OCI-LY3 (cell line): ENCODE data around the gene ZNF329.

Experiments used
- H2AFZ ChIP-seq: fragments of 200-600, 300-600 bp; shearing (Covaris generic); 2 replicates; pipeline ENCODE4 v1.6.0; 2014; ENCODE audit warnings: antibody characterized with exemption, low read depth, low read length
- H3K27ac ChIP-seq: fragments of 200-600, 300-600 bp; sonication (generic); 2 replicates; pipeline ENCODE4 v1.5.1; 2014; ENCODE audit warnings: mild to moderate bottlenecking, low read length, moderate library complexity, mixed read lengths
- H3K27me3 ChIP-seq: fragments of 200-600, 300-600 bp; sonication (generic); 2 replicates; pipeline ENCODE4 v1.6.1; 2014; ENCODE audit warnings: low read depth, low read length, mixed read lengths
- H3K36me3 ChIP-seq: fragments of 200-600, 300-600 bp; sonication (generic); replicated peaks from 2 replicates; pipeline ENCODE3; 2014; ENCODE audit warnings: low read depth, low read length, mixed read lengths
- H3K4me1 ChIP-seq: fragments of 300-600, 200-600 bp; sonication (generic); 2 replicates; pipeline ENCODE4 v1.6.1; 2014; ENCODE audit warnings: low read length, mixed read lengths
- H3K4me2 ChIP-seq: fragments of 200-600, 300-600 bp; sonication (generic); 2 replicates; pipeline ENCODE4 v1.6.1; 2014; ENCODE audit warnings: low read length, mixed read lengths
- H3K4me3 ChIP-seq: fragments of 300-600, 200-600 bp; sonication (generic); 2 replicates; pipeline ENCODE4 v1.5.1; 2014; ENCODE audit warnings: antibody characterized with exemption, mild to moderate bottlenecking, low read length, moderate library complexity
- H3K79me2 ChIP-seq: fragments of 300-600, 200-600 bp; shearing (Covaris generic); 2 replicates; pipeline ENCODE4 v1.6.1; 2014; ENCODE audit warnings: mild to moderate bottlenecking, low read length, mixed read lengths
- H3K9ac ChIP-seq: fragments of 300-600, 200-600 bp; shearing (Covaris generic); 2 replicates; pipeline ENCODE4 v1.6.0; 2014; ENCODE audit warnings: mild to moderate bottlenecking, low read length, moderate library complexity
- H3K9me3 ChIP-seq: fragments of 200-600, 300-600 bp; shearing (Covaris generic); 2 replicates; pipeline ENCODE4 v1.6.1; 2014; ENCODE audit warnings: low read length, mixed read lengths; ENCODE audit not compliant: insufficient read depth
- H4K20me1 ChIP-seq: fragments of 200-600, 300-600 bp; sonication (generic); 2 replicates; pipeline ENCODE4 v1.6.1; 2016; ENCODE audit warnings: low read length, mixed read lengths; ENCODE audit not compliant: insufficient read depth
- EZH2phosphoT487 ChIP-seq: fragments of 200-600 bp; shearing (Covaris generic); IDR thresholded peaks from 2 replicates; pipeline ENCODE4 v1.6.1; 2018; ENCODE audit warnings: antibody characterized with exemption, mixed run types, low read depth
- TF ChIP-seq, protein P1 (sequence below): fragments of 200-600, 300-600 bp; sonication (generic); IDR thresholded peaks from 2 replicates; pipeline ENCODE4 v1.5.1; 2014; ENCODE audit warnings: antibody characterized with exemption, low read length, low read depth

ZNF329 gene

DNA sequence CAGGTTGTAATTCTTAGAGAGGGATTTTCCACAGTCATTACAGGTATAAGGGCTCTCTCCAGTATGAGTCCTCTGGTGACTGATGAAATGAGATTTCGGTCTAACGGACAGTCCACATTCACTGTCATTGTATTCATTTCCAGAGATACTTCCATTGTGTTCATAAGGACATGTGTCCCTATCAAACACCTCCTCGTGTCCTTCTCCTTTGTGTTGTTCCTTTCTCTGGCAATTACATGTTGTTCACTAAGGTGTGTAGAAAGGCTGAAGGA lies 42.1 kb downstream of the ZNF329 start:
- no peaks in the 10 kb centered on the region for H3K79me2 ChIP-seq
- no peak overlapping the region for H2AFZ ChIP-seq
- H3K27me3 ChIP-seq: no peaks in the 10 kb centered on the region
- H3K9me3 ChIP-seq: peaks cover 48% of the 10 kb centered on the region
- H3K9ac ChIP-seq: no peak overlapping the region
- H3K27ac ChIP-seq: no peak overlapping the region
- H3K4me3 ChIP-seq: no peak overlapping the region
- no peaks in the 10 kb centered on the region for H3K4me1 ChIP-seq
- H4K20me1 ChIP-seq: no peaks in the 10 kb centered on the region
- H3K36me3 ChIP-seq: peaks cover 6% of the 10 kb centered on the region
- no peak overlapping the region for H3K4me2 ChIP-seq
- TF ChIP-seq EZH2phosphoT487: no peak
- TF ChIP-seq, protein P1, sequence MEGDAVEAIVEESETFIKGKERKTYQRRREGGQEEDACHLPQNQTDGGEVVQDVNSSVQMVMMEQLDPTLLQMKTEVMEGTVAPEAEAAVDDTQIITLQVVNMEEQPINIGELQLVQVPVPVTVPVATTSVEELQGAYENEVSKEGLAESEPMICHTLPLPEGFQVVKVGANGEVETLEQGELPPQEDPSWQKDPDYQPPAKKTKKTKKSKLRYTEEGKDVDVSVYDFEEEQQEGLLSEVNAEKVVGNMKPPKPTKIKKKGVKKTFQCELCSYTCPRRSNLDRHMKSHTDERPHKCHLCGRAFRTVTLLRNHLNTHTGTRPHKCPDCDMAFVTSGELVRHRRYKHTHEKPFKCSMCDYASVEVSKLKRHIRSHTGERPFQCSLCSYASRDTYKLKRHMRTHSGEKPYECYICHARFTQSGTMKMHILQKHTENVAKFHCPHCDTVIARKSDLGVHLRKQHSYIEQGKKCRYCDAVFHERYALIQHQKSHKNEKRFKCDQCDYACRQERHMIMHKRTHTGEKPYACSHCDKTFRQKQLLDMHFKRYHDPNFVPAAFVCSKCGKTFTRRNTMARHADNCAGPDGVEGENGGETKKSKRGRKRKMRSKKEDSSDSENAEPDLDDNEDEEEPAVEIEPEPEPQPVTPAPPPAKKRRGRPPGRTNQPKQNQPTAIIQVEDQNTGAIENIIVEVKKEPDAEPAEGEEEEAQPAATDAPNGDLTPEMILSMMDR: no peak

DNA sequence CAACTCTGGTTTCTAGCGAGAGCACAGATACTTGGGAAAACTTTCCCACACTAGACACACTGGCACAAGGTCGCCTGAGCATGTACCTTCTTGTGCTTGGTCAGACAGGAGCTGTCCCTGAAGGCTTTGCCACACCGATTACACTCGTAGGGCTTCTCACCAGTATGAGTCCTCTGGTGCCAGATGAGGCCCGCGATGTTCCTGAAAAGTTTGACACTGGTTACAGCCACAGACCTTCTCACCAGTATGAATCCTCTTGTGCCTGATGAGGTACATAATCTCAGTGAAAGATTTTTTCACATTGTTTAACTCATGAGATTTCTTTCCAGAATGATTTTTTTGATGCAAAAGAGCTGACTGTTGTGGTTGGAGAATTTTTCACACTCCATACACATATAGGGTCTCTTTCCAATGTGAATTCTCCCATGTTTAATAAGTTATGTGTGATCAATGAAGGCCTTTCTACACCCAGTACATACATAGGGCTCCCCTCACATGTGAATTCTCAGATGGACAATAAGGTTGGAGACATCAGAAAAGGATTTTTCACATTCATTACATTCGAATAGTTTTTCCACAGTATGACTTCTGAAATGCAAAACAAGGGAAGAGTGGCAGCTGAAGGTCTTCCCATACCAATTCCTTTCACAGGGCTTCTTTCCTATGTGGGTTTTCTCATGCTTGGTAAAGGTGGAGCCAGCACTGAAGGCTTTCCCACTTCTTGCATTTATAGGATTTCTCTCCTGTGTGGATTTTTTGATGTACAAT lies 42.6 kb downstream of the ZNF329 start:
- H3K4me1 ChIP-seq: no peaks in the 10 kb centered on the region
- H3K36me3 ChIP-seq: peaks cover 6% of the 10 kb centered on the region
- H3K9ac ChIP-seq: no peak overlapping the region
- no peaks in the 10 kb centered on the region for H3K79me2 ChIP-seq
- H3K27ac ChIP-seq: no peak overlapping the region
- TF ChIP-seq, protein P1: no peak
- no peak for TF ChIP-seq EZH2phosphoT487
- no peak overlapping the region for H2AFZ ChIP-seq
- H3K4me3 ChIP-seq: no peak overlapping the region
- H3K9me3 ChIP-seq: peaks cover 48% of the 10 kb centered on the region
- H3K27me3 ChIP-seq: no peaks in the 10 kb centered on the region
- no peak overlapping the region for H3K4me2 ChIP-seq
- no peaks in the 10 kb centered on the region for H4K20me1 ChIP-seq

DNA sequence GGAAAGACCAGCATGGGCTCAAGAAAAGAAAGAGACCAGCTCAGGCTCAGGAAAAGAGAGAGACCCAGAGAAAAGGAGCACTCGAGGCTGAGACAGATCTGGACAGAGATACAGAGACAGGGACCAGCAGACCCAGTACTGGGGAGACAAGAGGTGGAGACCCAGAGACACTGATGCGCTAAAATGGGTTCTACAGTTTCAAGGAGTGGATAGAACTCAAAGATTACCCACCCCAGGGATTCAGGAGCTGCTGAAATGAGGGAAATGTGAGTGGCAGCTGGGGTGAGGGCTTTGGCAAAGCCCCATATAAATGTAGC lies 51.9 kb downstream of the ZNF329 start:
- Histone ChIP-seq H3K27me3 (no peaks in the 10 kb centered on the region), H3K79me2 (no peaks in the 10 kb centered on the region), H3K4me2 (peak overlapping the region; percentile 40), H3K9ac (no peak overlapping the region), H2AFZ (peak overlapping the region; percentile 77), H3K4me3 (peak overlapping the region; percentile 82), H3K4me1 (no peaks in the 10 kb centered on the region), H4K20me1 (no peaks in the 10 kb centered on the region), H3K9me3 (peaks cover 24% of the 10 kb centered on the region), H3K36me3 (peaks cover 9% of the 10 kb centered on the region), H3K27ac (no peak overlapping the region)
- TF ChIP-seq, protein P1: no peak
- no peak for TF ChIP-seq EZH2phosphoT487

DNA sequence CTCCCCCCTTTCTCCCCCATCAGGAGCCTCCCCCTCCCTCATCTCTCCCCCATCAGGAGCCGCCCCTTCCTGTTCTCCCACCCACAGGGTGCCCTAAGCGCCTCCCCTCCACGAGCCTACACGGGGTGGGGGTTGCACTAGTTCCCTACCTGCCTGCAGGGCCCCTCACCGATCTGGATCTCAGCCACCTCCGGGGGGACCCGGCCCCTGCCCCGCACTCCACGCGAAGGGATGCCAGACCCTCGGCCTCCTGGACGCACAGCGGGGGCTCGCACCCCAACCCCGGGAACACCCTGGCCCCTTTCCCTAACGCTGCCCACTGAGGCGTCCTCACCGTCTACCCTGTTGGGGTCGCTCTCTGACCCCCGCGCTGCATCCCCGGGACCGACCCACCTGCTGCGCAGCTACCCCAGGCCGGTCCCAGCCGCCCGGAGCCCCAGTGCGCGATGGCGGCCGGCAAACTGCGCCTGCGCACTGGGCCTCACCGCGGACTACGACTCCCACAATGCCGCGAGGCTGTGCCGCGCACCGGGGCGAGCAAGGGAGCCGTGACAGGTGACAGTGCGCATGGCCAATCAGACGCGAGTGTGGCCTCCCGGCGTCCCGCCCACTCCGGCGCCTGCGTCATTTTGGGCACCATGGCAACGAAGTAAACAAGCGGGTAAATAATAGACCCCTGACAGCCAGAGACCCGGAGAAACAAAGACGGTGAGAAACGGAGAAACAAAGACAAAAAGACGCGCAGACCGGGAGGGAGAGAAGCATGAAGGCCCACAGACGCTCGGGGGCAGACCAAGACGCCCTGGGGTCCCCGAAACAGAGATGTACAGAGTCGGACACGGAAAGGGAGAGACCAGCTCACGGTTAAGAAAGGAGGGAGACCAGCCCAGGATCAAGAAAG lies 52.6 kb downstream of the ZNF329 start, which contains the start of gene ZSCAN18:
Gene ZSCAN18, minus strand, starts transcription at position 451 of the 901 bp plus-strand sequence. CDS start 7,964 bp downstream, outside the sequence.
- no peaks in the 10 kb centered on the region for H4K20me1 ChIP-seq
- H3K4me1 ChIP-seq: no peaks in the 10 kb centered on the region
- no peak for TF ChIP-seq EZH2phosphoT487
- TF ChIP-seq, protein P1: no peak
- H3K9me3 ChIP-seq: peaks cover 30% of the 10 kb centered on the region
- H3K79me2 ChIP-seq: no peaks in the 10 kb centered on the region
- H3K36me3 ChIP-seq: peaks cover 9% of the 10 kb centered on the region
- H3K9ac ChIP-seq: peak within 1 kb of the TSS; percentile 59; the same call in 1 of the 2 replicates
- H3K4me2 ChIP-seq: peak within 1 kb of the TSS; percentile 40
- H3K27ac ChIP-seq: no peak within 1 kb of the TSS
- peak within 1 kb of the TSS; percentile 82 for H3K4me3 ChIP-seq
- peak within 1 kb of the TSS; percentile 77 for H2AFZ ChIP-seq
- no peaks in the 10 kb centered on the region for H3K27me3 ChIP-seq
